Glutamatergic neuron (in vitro differentiated cells): ENCODE measurements around the gene SIRT6. TPM values are rescaled to one million over a fixed set of nuclear protein-coding genes. Genes with fewer than 3 reads are reported as not detected.
A peak's percentile ranks its signal among the peaks of the same experiment; 100 is the strongest.

ENCODE experiments used
- DNase-seq: peaks from one replicate; pipeline ENCODE4 v3.0.0; 2022
- H3K27ac Mint-ChIP-seq: one replicate; pipeline ENCODE4 v1.8.0; 2020; ENCODE audit warnings: mild to moderate bottlenecking, mixed read lengths, inconsistent platforms; ENCODE audit not compliant: unreplicated experiment
- H3K27me3 Mint-ChIP-seq: one replicate; pipeline ENCODE4 v1.8.0; 2020; ENCODE audit warnings: mild to moderate bottlenecking, moderate library complexity, mixed read lengths, inconsistent platforms; ENCODE audit not compliant: unreplicated experiment
- H3K36me3 Mint-ChIP-seq: one replicate; pipeline ENCODE4 v1.8.0; 2020; ENCODE audit warnings: mild to moderate bottlenecking, mixed read lengths, inconsistent platforms; ENCODE audit not compliant: unreplicated experiment
- H3K4me1 Mint-ChIP-seq: one replicate; pipeline ENCODE4 v1.8.0; 2020; ENCODE audit warnings: mild to moderate bottlenecking, low read depth, mixed read lengths, inconsistent platforms; ENCODE audit not compliant: unreplicated experiment
- H3K4me3 Mint-ChIP-seq: one replicate; pipeline ENCODE4 v1.8.0; 2020; ENCODE audit warnings: mild to moderate bottlenecking, mixed read lengths, inconsistent platforms; ENCODE audit not compliant: unreplicated experiment
- H3K9me3 Mint-ChIP-seq: one replicate; pipeline ENCODE4 v1.8.0; 2020; ENCODE audit warnings: mild to moderate bottlenecking, moderate library complexity, mixed read lengths, inconsistent platforms; ENCODE audit not compliant: unreplicated experiment
- total RNA-seq: library from RNA; stranded (reverse); fragmentation: NEBNext Ultra II Directional; extraction: Animal tissue kit (Norgen Biotek cat#: 25700); gene quantifications from one replicate; pipeline ENCODE4 v1.2.1, GENCODE V29; 2021; ENCODE audit not compliant: unreplicated experiment
- TF ChIP-seq, protein P1 (sequence below): fragments of 200-600 bp; sonication (generic); IDR thresholded peaks from one replicate; pipeline ENCODE4 v1.5.0; 2021; ENCODE audit not compliant: partially characterized antibody, unreplicated experiment

SIRT6 gene
- total RNA-seq, 1 donor from 2014 or later = 48.3 TPM

- H3K4me1 Mint-ChIP-seq = peaks cover 7% of the 10 kb centered on the region
- H3K4me3 Mint-ChIP-seq = peak overlapping the region; percentile 46
- H3K9me3 Mint-ChIP-seq = peaks cover 13% of the 10 kb centered on the region
- H3K36me3 Mint-ChIP-seq = no peaks in the 10 kb centered on the region
- no peak for DNase-seq
- H3K27ac Mint-ChIP-seq = no peak overlapping the region
- peaks cover 12% of the 10 kb centered on the region for H3K27me3 Mint-ChIP-seq
- TF ChIP-seq, protein P1, sequence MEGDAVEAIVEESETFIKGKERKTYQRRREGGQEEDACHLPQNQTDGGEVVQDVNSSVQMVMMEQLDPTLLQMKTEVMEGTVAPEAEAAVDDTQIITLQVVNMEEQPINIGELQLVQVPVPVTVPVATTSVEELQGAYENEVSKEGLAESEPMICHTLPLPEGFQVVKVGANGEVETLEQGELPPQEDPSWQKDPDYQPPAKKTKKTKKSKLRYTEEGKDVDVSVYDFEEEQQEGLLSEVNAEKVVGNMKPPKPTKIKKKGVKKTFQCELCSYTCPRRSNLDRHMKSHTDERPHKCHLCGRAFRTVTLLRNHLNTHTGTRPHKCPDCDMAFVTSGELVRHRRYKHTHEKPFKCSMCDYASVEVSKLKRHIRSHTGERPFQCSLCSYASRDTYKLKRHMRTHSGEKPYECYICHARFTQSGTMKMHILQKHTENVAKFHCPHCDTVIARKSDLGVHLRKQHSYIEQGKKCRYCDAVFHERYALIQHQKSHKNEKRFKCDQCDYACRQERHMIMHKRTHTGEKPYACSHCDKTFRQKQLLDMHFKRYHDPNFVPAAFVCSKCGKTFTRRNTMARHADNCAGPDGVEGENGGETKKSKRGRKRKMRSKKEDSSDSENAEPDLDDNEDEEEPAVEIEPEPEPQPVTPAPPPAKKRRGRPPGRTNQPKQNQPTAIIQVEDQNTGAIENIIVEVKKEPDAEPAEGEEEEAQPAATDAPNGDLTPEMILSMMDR = no peak
Measured at GRCh38 chr19:4187313-4188122, 5.2 kb upstream of the SIRT6 start.

DNA sequence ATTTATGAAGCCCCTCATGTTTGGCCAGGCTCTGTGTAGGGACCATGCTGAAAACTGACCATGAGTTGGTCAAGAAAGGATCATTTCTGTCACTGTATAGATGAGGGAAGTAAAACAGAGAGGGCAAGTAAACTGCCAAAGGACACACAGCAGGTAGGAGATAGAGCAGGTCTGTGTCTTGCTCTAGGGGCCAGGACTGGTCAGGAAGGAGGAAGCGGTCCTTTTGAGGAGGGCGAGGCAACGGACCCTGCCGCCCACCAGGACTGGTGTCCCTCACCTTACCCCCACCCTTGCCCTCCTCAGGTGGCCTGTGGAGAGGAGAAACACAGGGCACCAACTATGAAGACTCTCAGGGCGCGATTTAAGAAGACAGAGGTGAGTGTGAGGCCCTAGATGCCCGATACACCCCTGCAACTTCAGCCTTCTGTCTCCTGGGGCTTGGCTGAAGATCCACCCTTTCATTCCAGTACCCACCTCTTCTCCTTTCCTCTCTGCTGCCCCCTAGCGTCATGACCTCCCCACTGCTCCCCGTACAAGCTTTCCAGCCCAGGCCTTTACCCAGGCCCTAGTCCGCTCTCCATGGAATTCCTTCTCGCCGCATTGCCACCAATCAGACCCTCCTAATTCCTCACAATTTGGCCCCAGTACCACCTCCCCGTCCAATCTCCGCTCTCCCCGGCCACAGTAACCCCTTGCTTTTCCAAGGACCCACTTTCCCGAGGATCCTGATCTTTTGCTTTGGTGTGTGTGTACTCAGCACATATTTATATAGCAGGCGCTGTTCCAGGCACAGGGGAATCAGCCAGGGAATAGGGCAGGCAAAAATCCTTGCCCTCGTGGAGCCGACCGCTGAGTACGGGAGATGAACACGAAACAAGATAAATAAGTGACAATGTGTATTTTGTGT lies 4.0 kb upstream of the SIRT6 start:
- peak overlapping the region; percentile 49 for H3K4me3 Mint-ChIP-seq
- TF ChIP-seq, protein P1 = peak; percentile 82

GRCh38 chr19:4185413-4186086 lies 3.2 kb upstream of the SIRT6 start:
- TF ChIP-seq, protein P1 = no peak

More for the DNA sequence above, 4.0 kb upstream of the SIRT6 start:
- peak; percentile 92 for DNase-seq
- Mint-ChIP-seq H3K36me3 (no peaks in the 10 kb centered on the region), H3K27ac (peak overlapping the region; percentile 33), H3K27me3 (peaks cover 15% of the 10 kb centered on the region), H3K4me1 (peaks cover 7% of the 10 kb centered on the region), H3K9me3 (peaks cover 13% of the 10 kb centered on the region)

GRCh38 chr19:4184718-4185352 lies 2.5 kb upstream of the SIRT6 start:
- Mint-ChIP-seq H3K27me3 (peaks cover 14% of the 10 kb centered on the region), H3K4me1 (peaks cover 5% of the 10 kb centered on the region), H3K4me3 (no peak overlapping the region), H3K27ac (no peak overlapping the region), H3K9me3 (peaks cover 13% of the 10 kb centered on the region), H3K36me3 (no peaks in the 10 kb centered on the region)
- TF ChIP-seq, protein P1 = no peak
- no peak for DNase-seq

More at GRCh38 chr19:4185413-4186086, 3.2 kb upstream of the SIRT6 start:
- H3K27ac Mint-ChIP-seq = peak overlapping the region; percentile 33
- no peak for DNase-seq
- H3K9me3 Mint-ChIP-seq = peaks cover 13% of the 10 kb centered on the region
- no peaks in the 10 kb centered on the region for H3K36me3 Mint-ChIP-seq
- H3K27me3 Mint-ChIP-seq = peaks cover 14% of the 10 kb centered on the region
- H3K4me3 Mint-ChIP-seq = no peak overlapping the region
- peaks cover 5% of the 10 kb centered on the region for H3K4me1 Mint-ChIP-seq
